ENCODE results near the gene MSANTD3.

MSANTD3 gene

DNA sequence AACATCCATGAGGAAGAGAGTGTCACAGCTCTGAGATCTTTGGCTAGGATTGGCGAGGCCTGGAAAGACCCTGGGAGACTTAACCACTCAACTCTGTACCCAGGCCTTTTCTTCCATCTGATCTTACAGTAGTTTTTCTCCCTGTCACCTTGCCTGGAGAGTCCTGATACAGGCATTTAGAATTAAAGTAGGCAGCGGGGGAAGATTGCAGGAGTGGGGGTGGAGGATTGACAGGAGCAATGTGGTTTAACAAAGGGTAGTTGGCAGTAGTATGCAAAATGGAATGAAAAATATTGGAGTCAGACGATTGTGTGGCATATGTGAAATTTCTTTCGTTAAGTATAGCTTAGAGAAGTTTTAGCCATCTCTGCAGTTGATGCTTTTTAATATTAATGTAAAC, 62.9 kb downstream of the MSANTD3 start:
- no peak overlapping the region for H3K4me3 ChIP-seq (ENCODE audit: low read length)
- peaks cover 8% of the 10 kb centered on the region for H3K79me2 ChIP-seq (ENCODE audit: low read length)
- H3K9me3 ChIP-seq (replicated peaks; ENCODE audit: insufficient read depth, low read length): no peaks in the 10 kb centered on the region
- H3K4me1 ChIP-seq (ENCODE audit: low read length): peaks cover 29% of the 10 kb centered on the region
- TF ChIP-seq, protein P1, sequence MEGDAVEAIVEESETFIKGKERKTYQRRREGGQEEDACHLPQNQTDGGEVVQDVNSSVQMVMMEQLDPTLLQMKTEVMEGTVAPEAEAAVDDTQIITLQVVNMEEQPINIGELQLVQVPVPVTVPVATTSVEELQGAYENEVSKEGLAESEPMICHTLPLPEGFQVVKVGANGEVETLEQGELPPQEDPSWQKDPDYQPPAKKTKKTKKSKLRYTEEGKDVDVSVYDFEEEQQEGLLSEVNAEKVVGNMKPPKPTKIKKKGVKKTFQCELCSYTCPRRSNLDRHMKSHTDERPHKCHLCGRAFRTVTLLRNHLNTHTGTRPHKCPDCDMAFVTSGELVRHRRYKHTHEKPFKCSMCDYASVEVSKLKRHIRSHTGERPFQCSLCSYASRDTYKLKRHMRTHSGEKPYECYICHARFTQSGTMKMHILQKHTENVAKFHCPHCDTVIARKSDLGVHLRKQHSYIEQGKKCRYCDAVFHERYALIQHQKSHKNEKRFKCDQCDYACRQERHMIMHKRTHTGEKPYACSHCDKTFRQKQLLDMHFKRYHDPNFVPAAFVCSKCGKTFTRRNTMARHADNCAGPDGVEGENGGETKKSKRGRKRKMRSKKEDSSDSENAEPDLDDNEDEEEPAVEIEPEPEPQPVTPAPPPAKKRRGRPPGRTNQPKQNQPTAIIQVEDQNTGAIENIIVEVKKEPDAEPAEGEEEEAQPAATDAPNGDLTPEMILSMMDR (IDR thresholded peaks at IDR 0.05; ENCODE audit: low read length): no peak
- no peak for TF ChIP-seq EZH2 (optimal IDR thresholded peaks at IDR 0.05; ENCODE audit: low read depth, low read length)
- TF ChIP-seq EZH2phosphoT487 (IDR thresholded peaks at IDR 0.05; ENCODE audit: low read length): no peak
- H3F3A ChIP-seq (ENCODE audit: insufficient read depth, low read length): peaks cover 12% of the 10 kb centered on the region
- H4K20me1 ChIP-seq (ENCODE audit: insufficient read depth, low read length): no peaks in the 10 kb centered on the region
- DNase-seq: no peak
- H3K9me2 ChIP-seq (replicated peaks; ENCODE audit: insufficient read depth, low read length): no peaks in the 10 kb centered on the region
- H3K27ac ChIP-seq (ENCODE audit: low read length): no peak overlapping the region
- H3K36me3 ChIP-seq (replicated peaks; ENCODE audit: insufficient read depth, low read length): no peaks in the 10 kb centered on the region
- no peak overlapping the region for H3K9ac ChIP-seq (ENCODE audit: low read length)
- no peak overlapping the region for H2AFZ ChIP-seq (ENCODE audit: low read length)
- H3K27me3 ChIP-seq (replicated peaks; ENCODE audit: insufficient read depth, low read length): no peaks in the 10 kb centered on the region
- no peak overlapping the region for H3K4me2 ChIP-seq (ENCODE audit: low read depth, low read length)

DNA sequence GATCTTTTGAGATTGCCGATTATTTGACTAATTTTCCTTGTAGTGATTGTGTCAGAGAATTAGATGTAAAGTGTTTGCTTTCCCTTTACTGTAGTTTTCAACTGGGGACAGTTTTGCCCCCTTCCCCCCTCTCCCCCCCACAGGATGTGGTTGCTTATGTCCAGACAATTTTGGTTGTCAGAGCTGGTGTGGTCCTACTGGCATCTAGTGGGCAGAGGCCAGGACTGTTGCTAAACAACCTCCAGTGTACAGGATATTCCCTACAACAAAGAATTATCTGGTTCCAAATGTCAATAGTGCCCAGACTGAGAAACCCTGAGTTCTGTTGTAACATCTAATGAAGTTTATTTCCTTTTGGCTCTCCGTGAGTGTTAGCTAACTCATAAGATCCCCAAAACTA, 66.0 kb downstream of the MSANTD3 start:
- no peaks in the 10 kb centered on the region for H3K79me2 ChIP-seq (ENCODE audit: low read length)
- H4K20me1 ChIP-seq (ENCODE audit: insufficient read depth, low read length): no peaks in the 10 kb centered on the region
- H3K9me3 ChIP-seq (replicated peaks; ENCODE audit: insufficient read depth, low read length): no peaks in the 10 kb centered on the region
- no peaks in the 10 kb centered on the region for H3K36me3 ChIP-seq (replicated peaks; ENCODE audit: insufficient read depth, low read length)
- DNase-seq: peak; percentile 30
- H3K4me1 ChIP-seq (ENCODE audit: low read length): peaks cover 11% of the 10 kb centered on the region
- no peak overlapping the region for H3K9ac ChIP-seq (ENCODE audit: low read length)
- H2AFZ ChIP-seq (ENCODE audit: low read length): no peak overlapping the region
- H3K27me3 ChIP-seq (replicated peaks; ENCODE audit: insufficient read depth, low read length): no peaks in the 10 kb centered on the region
- H3K9me2 ChIP-seq (replicated peaks; ENCODE audit: insufficient read depth, low read length): no peaks in the 10 kb centered on the region
- no peak overlapping the region for H3K4me2 ChIP-seq (ENCODE audit: low read depth, low read length)
- no peak overlapping the region for H3K4me3 ChIP-seq (ENCODE audit: low read length)
- H3K27ac ChIP-seq (ENCODE audit: low read length): no peak overlapping the region
- H3F3A ChIP-seq (ENCODE audit: insufficient read depth, low read length): no peaks in the 10 kb centered on the region
- no peak for TF ChIP-seq EZH2phosphoT487 (IDR thresholded peaks at IDR 0.05; ENCODE audit: low read length)
- TF ChIP-seq, protein P1 (IDR thresholded peaks at IDR 0.05; ENCODE audit: low read length): peak; percentile 36

DNA sequence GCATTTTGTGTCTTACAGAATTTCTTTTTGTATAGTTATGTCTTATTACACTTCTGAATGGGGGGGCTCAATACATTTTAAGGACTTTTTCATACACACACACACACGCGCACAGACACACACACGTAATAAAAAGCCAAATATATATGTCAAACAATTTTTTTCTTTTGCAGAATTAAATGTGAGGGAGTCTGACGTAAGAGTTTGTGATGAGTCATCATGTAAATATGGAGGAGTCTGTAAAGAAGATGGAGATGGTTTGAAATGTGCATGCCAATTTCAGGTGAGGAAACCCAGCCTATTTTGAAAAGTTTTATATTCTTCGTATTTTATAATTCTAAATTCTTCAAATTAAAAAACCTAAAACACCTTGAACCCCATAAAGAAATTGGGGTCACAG, 71.6 kb downstream of the MSANTD3 start:
- Histone ChIP-seq H3K4me1 (ENCODE audit: low read length) (peaks cover 8% of the 10 kb centered on the region), H3K27me3 (replicated peaks; ENCODE audit: insufficient read depth, low read length) (no peaks in the 10 kb centered on the region), H3K9me3 (replicated peaks; ENCODE audit: insufficient read depth, low read length) (no peaks in the 10 kb centered on the region), H3K27ac (ENCODE audit: low read length) (no peak overlapping the region), H2AFZ (ENCODE audit: low read length) (no peak overlapping the region), H3K79me2 (ENCODE audit: low read length) (no peaks in the 10 kb centered on the region), H3K9ac (ENCODE audit: low read length) (no peak overlapping the region), H3K36me3 (replicated peaks; ENCODE audit: insufficient read depth, low read length) (0 out of 2 replicates have a peak, but pooled peaks cover 4% of the 10 kb centered on the region), H3K4me2 (ENCODE audit: low read depth, low read length) (no peak overlapping the region), H4K20me1 (ENCODE audit: insufficient read depth, low read length) (no peaks in the 10 kb centered on the region), H3K9me2 (replicated peaks; ENCODE audit: insufficient read depth, low read length) (no peaks in the 10 kb centered on the region), H3K4me3 (ENCODE audit: low read length) (no peak overlapping the region), H3F3A (ENCODE audit: insufficient read depth, low read length) (no peaks in the 10 kb centered on the region)
- DNase-seq: no peak
- TF ChIP-seq EZH2phosphoT487 (IDR thresholded peaks at IDR 0.05; ENCODE audit: low read length) (no peak), EZH2 (optimal IDR thresholded peaks at IDR 0.05; ENCODE audit: low read depth, low read length) (no peak)

DNA sequence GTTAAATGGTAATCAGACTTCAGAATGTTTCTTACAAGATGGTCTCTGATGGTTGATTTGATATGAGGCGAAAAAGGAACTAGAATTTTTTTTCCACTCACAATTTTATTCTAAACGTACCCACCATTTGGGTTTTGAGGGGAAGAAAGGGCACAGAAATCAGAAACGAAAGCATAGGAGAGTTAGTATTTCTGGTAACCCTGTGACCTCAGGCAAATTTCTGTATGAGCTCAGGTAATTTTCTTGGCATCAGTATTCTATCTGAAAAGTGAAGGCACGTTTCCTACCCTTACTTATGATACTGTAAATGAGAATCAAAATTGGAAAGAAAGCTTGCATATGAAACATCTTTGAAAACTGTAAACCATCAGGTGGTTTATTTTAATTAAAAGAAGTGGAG, 72.5 kb downstream of the MSANTD3 start:
- no peaks in the 10 kb centered on the region for H3K27me3 ChIP-seq (replicated peaks; ENCODE audit: insufficient read depth, low read length)
- DNase-seq: peak; percentile 22
- H3K79me2 ChIP-seq (ENCODE audit: low read length): no peaks in the 10 kb centered on the region
- H3K9me3 ChIP-seq (replicated peaks; ENCODE audit: insufficient read depth, low read length): no peaks in the 10 kb centered on the region
- no peak overlapping the region for H3K27ac ChIP-seq (ENCODE audit: low read length)
- H3F3A ChIP-seq (ENCODE audit: insufficient read depth, low read length): no peaks in the 10 kb centered on the region
- TF ChIP-seq EZH2phosphoT487 (IDR thresholded peaks at IDR 0.05; ENCODE audit: low read length) (no peak), EZH2 (optimal IDR thresholded peaks at IDR 0.05; ENCODE audit: low read depth, low read length) (no peak)
- TF ChIP-seq, protein P1 (IDR thresholded peaks at IDR 0.05; ENCODE audit: low read length): no peak
- 0 out of 2 replicates have a peak overlapping the region, but pooled peaks have one; percentile 5 for H2AFZ ChIP-seq (ENCODE audit: low read length)
- no peak overlapping the region for H3K4me3 ChIP-seq (ENCODE audit: low read length)
- H4K20me1 ChIP-seq (ENCODE audit: insufficient read depth, low read length): no peaks in the 10 kb centered on the region
- H3K9ac ChIP-seq (ENCODE audit: low read length): no peak overlapping the region
- H3K36me3 ChIP-seq (replicated peaks; ENCODE audit: insufficient read depth, low read length): 0 out of 2 replicates have a peak, but pooled peaks cover 4% of the 10 kb centered on the region
- peak overlapping the region; percentile 31; the same call in 1 of the 2 replicates for H3K4me2 ChIP-seq (ENCODE audit: low read depth, low read length)
- H3K9me2 ChIP-seq (replicated peaks; ENCODE audit: insufficient read depth, low read length): no peaks in the 10 kb centered on the region
- peaks cover 8% of the 10 kb centered on the region for H3K4me1 ChIP-seq (ENCODE audit: low read length)

Data from MM.1S (cell line).